LHCN-M2 (cell line): ENCODE data around the gene MLLT6. TPM values are rescaled to one million over a fixed set of nuclear protein-coding genes. Genes with fewer than 3 reads are reported as not detected.

Experiments
- DNase-seq: peaks from one replicate; pipeline ENCODE4 v3.0.0-alpha.2; 2012; ENCODE audit warnings: low read depth
- total RNA-seq: library from RNA; depleted of rRNA; stranded (reverse); fragments of >200 nt; gene quantifications from 2 replicates; pipeline ENCODE4 v1.2.3, GENCODE V29; 2014; rRNA removed

The MLLT6 gene
- total RNA-seq, 1 experiment from 2014 or later = 26.8 TPM

- DNase-seq = peak; percentile 63
Observed at GRCh38 chr17:38761612-38762011, 56.5 kb downstream of the MLLT6 start.

GRCh38 chr17:38762231-38762630 is 57.2 kb downstream of the MLLT6 start:
- DNase-seq = peak; percentile 41

DNA sequence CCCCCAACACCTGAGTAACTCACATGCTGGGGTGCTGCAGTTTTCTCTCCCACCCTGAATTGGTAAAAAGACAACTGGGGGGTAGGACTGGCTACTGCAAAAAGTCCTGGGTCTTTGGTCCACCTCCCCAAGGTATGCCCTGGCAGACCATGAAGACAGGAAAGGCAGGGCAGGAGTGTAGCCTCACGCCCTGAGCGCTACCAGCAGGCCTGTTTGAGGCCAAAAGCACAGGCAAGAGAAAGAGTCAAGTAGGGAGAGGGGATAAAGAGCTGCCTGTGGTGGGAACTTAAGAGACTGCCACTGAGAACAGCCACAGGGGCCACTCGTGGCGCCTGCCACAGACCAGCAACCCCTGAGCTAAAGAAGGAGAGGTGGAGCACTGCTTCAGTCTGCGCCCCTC is 61.3 kb downstream of the MLLT6 start:
- no peak for DNase-seq

DNA sequence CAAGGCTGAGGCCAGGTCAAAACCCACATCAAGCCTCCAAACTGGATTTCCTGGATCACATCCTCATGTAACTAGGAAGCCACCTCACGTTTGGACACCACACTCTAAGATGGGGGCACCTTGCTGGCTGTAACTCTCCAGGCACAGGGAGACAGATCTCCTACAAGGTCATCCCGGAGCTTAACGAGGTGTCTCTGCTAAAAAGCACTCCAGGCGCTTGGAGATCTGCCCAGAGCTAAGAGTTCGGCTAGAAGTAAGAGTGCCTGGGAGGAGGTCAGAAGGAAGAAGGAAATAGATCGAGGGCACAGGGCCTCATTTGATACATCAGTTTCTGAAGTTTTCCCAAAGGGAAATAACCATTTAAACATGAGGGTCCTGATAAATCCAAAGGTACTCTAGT is 63.3 kb downstream of the MLLT6 start:
- DNase-seq = no peak

DNA sequence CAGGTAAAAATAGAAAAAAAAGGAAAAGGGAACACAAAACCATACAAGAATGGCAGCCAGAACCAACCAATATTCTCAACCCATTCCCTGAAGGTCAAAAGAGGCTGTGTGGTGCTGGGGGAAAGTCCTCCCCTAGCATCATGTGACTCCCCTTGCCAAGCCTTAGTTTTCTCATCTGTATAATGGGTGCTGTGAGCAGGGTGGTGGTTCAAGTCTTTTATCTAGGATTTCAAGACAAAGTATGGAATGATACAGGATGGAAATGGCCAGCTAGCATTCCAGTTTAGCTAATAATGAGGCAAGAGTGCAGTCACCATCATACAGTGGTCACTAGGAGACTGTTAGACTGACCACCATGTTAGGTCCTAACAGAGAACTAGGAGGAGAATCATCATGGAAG is 68.2 kb downstream of the MLLT6 start:
- DNase-seq = no peak

DNA sequence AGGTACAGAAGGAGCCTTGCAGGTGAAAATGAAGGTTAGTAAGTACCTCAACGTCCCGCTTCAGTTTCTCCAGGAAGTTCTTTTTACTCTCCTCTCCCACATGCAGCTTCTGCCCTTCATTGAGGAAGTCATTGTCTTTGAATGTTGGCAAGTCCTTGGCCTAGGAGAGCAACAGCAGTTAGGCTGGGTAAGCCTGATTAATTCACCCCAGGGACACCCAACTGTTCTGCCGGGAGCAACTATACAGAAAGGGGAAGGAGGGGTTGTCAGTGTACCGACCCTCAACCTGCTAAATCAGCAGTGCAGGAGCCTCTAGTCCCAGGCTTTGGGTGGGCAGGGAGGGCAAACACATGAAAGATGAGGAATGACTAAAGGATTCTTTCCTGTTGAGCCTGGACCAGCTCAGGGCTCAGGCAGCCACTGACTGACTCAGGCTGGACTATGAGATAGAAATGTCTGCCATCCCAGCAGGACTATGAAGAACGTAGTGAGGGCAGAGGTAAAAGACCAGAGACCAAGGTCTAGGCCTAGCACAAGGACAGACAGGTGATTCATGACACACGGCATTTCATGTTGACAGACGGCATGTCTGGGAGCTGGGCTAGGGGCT is 72.7 kb downstream of the MLLT6 start:
- DNase-seq = no peak

Other genes starting within 250 kb of the MLLT6 start
- not detected in 2 replicates for gene SRCIN1, start 99.3 kb upstream of the MLLT6 start, total RNA-seq
- 2.6 and 2.7 TPM in 2 replicates for gene EPOP, start 30.3 kb upstream of the MLLT6 start, total RNA-seq
- gene CISD3, start 25.1 kb downstream of the MLLT6 start, total RNA-seq = 7.4 and 9.9 TPM in 2 replicates
- gene PCGF2, start 43.1 kb downstream of the MLLT6 start, total RNA-seq = 6.4 and 7.7 TPM in 2 replicates
- 233 and 303 TPM in 2 replicates for gene PSMB3, start 47.5 kb downstream of the MLLT6 start, total RNA-seq
- gene PIP4K2B, start 94.3 kb downstream of the MLLT6 start, total RNA-seq = 65.9 and 68.3 TPM in 2 replicates
- 9.5 and 10.1 TPM in 2 replicates for gene CWC25, start 120.0 kb downstream of the MLLT6 start, total RNA-seq
- gene RPL23, start 148.4 kb downstream of the MLLT6 start, total RNA-seq = 945 and 978 TPM in 2 replicates
- 299 and 362 TPM in 2 replicates for gene LASP1, start 164.8 kb downstream of the MLLT6 start, total RNA-seq